Measurements from ENCODE around the gene GPC6.

DNA sequence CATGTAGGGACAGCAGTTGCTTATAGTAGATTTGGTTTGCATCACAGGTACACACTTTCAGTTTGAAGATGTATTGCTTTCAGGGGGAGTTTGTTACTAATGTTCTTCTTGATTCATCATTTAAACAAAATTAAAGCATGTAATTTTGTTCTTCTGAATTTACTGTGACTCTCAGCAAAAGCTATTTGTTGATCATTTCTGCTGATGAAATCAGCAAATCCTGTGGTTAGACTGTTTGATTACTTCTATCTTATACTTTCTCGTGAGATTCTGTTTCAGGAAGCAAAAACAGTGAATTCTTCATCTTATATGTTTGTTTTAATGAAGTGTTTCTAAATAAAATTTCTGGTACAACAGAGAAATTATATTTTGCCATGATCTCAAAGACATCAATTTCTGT, 497.6 kb downstream of the GPC6 start:
- TF ChIP-seq, protein P1, sequence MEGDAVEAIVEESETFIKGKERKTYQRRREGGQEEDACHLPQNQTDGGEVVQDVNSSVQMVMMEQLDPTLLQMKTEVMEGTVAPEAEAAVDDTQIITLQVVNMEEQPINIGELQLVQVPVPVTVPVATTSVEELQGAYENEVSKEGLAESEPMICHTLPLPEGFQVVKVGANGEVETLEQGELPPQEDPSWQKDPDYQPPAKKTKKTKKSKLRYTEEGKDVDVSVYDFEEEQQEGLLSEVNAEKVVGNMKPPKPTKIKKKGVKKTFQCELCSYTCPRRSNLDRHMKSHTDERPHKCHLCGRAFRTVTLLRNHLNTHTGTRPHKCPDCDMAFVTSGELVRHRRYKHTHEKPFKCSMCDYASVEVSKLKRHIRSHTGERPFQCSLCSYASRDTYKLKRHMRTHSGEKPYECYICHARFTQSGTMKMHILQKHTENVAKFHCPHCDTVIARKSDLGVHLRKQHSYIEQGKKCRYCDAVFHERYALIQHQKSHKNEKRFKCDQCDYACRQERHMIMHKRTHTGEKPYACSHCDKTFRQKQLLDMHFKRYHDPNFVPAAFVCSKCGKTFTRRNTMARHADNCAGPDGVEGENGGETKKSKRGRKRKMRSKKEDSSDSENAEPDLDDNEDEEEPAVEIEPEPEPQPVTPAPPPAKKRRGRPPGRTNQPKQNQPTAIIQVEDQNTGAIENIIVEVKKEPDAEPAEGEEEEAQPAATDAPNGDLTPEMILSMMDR (IDR thresholded peaks at IDR 0.05; ENCODE audit: low read length): no peak
- no peak for TF ChIP-seq EZH2 (IDR thresholded peaks at IDR 0.05; ENCODE audit: borderline replicate concordance, low read length)

Measured in OCI-LY1 (cell line).